ENCODE results near the gene GPC5. TPM values are rescaled to one million over a fixed set of nuclear protein-coding genes. Genes with fewer than 3 reads are reported as not detected.

Gene GPC5
- total and polyA plus RNA-seq, 2 of the 8 experiments (the other 6 are each of a cell fraction or from before 2014, with no cell fraction given): 0.20 to 0.39 TPM

- Histone ChIP-seq H3K27me3 (replicated peaks in 1 of 4; ENCODE audit: control insufficient read depth in 3 of 4, extremely low read depth in 1 of 4, insufficient read depth in 3 of 4, low read length in 3 of 4) (no peaks in the 10 kb centered on the region), H3K14ac (ENCODE audit: insufficient read length) (no peak overlapping the region), H2AK5ac (ENCODE audit: low read depth, low read length) (no peak overlapping the region), H3K23ac (ENCODE audit: insufficient read length) (no peak overlapping the region), H2BK12ac (ENCODE audit: low read depth, low read length) (no peak overlapping the region), H3K9ac (replicated peaks in 1 of 4; ENCODE audit: extremely low read depth in 1 of 4, low read depth in 3 of 4, low read length in 3 of 4) (no peak overlapping the region), H4K20me1 (replicated peaks in 1 of 2; ENCODE audit: control insufficient read depth in 1 of 2, insufficient read depth in 2 of 2, low read length in 2 of 2) (no peaks in the 10 kb centered on the region), H2BK15ac (ENCODE audit: low read length) (no peak overlapping the region), H3K4me2 (ENCODE audit: insufficient read depth in 1 of 2, low read depth in 2 of 2, low read length in 2 of 2) (no peak overlapping the region), H3K36me3 (ENCODE audit: control insufficient read depth in 2 of 4, insufficient read depth in 4 of 4, low read length in 3 of 4) (no peaks in the 10 kb centered on the region), H2AFZ (ENCODE audit: low read length) (no peak overlapping the region), H2BK120ac (replicated peaks; ENCODE audit: low read depth, low read length) (no peak overlapping the region), H4K5ac (ENCODE audit: insufficient read length, low read depth, low read length) (no peak overlapping the region), H3K56ac (replicated peaks; ENCODE audit: insufficient read length, low read depth, low read length) (no peak overlapping the region), H3K9me3 (ENCODE audit: insufficient read depth in 2 of 2, low read depth in 1 of 2, low read length in 1 of 2) (no peaks in the 10 kb centered on the region), H3K27ac (ENCODE audit: low read depth, low read length) (no peak overlapping the region), H2BK5ac (ENCODE audit: low read depth, low read length) (no peak overlapping the region), H3K18ac (ENCODE audit: extremely low read depth, low read length) (no peak overlapping the region), H3K79me2 (ENCODE audit: control insufficient read depth in 1 of 2, insufficient read depth in 2 of 2, low read length in 2 of 2) (no peaks in the 10 kb centered on the region), H2BK20ac (ENCODE audit: low read length) (no peak overlapping the region), H4K91ac (replicated peaks; ENCODE audit: insufficient read length, low read length) (no peak overlapping the region), H3K4me1 (replicated peaks in 1 of 4; ENCODE audit: control insufficient read depth in 3 of 4, insufficient read depth in 4 of 4, low read length in 3 of 4) (no peaks in the 10 kb centered on the region), H3K79me1 (ENCODE audit: low read depth, low read length) (no peaks in the 10 kb centered on the region), H4K8ac (ENCODE audit: extremely low read depth, insufficient read depth, low read length) (no peak overlapping the region), H3K4ac (replicated peaks; ENCODE audit: insufficient read length, low read depth, low read length) (no peak overlapping the region), H3K4me3 (ENCODE audit: extremely low read depth in 1 of 4, insufficient read depth in 2 of 4, low read depth in 3 of 4, low read length in 4 of 4) (no peak overlapping the region), H3K23me2 (ENCODE audit: low read depth, low read length) (no peaks in the 10 kb centered on the region)
- FAIRE-seq: no peak
- CTCF ChIA-PET (ENCODE audit: partially characterized antibody): interaction anchor here (0.7 to 1.4 kb wide), 2 partner anchors 30 to 1017 kb away, joined by 4 to 5 read pairs; no protein-coding TSS in a partner anchor
- WGBS, 2 experiments (ENCODE audit: extremely low coverage in 1 of 2, insufficient coverage in 1 of 2, insufficient read length in 1 of 2, insufficient replicate concordance in 2 of 2, low coverage in 1 of 2, low lambda C conversion rate in 2 of 2, missing lambda C conversion rate in 1 of 2): 91% methylated on average over 3 of the region's 3 CpGs; no CpG with 5 or more reads in 1 of the 2 experiments
- DNase-seq (ENCODE audit: low read depth in 1 of 2, low spot score in 2 of 2): no peak
- POLR2A ChIA-PET (ENCODE audit: partially characterized antibody): no interaction called here
- TF ChIP-seq CTBP2 (IDR thresholded peaks at IDR 0.05; ENCODE audit: borderline replicate concordance, insufficient read depth, insufficient read length, low read length) (no peak), JUN (IDR thresholded peaks at IDR 0.05; ENCODE audit: low read depth, low read length) (no peak), GABPA (IDR thresholded peaks at IDR 0.05; ENCODE audit: borderline replicate concordance, insufficient read depth, low read length) (no peak), E2F6 (IDR thresholded peaks at IDR 0.05) (no peak), CBX5 (IDR thresholded peaks at IDR 0.05; ENCODE audit: low read depth, low read length) (no peak), SP4 (IDR thresholded peaks at IDR 0.05; ENCODE audit: low read length) (no peak), CEBPB (IDR thresholded peaks at IDR 0.05; ENCODE audit: low read depth, low read length) (no peak), ATF3 (IDR thresholded peaks at IDR 0.05; ENCODE audit: insufficient read depth, low read depth, low read length) (no peak), SAP30 (IDR thresholded peaks at IDR 0.05; ENCODE audit: insufficient read depth, insufficient replicate concordance, low read length) (no peak), SIRT6 (IDR thresholded peaks at IDR 0.05; ENCODE audit: low read length) (no peak), CTCF (IDR thresholded peaks at IDR 0.05; ENCODE audit: control extremely low read depth in 1 of 3, insufficient read depth in 1 of 3, low read depth in 1 of 3, low read length in 3 of 3) (no peak)
These were observed 1131.9 kb downstream of the GPC5 start for GRCh38 chr13:92530364-92530763.

Data from H1 (cell line).